ENCODE results near the gene EVPLL.

DNA sequence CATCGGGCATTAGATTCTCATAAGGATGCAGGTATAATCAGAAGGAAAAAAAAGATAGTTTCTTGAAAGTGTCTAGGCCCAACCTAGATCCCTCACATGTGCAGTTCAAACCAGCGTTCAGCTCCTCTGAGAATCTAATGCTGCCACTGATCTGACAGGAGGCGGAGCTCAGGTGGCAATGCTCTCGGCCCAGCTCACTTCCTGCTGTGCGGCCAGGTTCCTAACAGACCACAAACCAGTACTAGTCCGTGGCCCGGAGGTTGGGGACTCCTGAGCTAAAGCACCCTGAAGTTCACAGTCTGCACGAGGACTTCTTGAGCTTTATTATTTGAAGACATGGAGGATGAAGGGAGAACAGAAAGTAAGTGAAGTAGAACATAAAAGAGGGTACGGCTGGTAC lies 45.7 kb upstream of the EVPLL start:
- TF ChIP-seq POLR2AphosphoS5 (IDR thresholded peaks at IDR 0.05) = no peak
- TF ChIP-seq, protein P1, sequence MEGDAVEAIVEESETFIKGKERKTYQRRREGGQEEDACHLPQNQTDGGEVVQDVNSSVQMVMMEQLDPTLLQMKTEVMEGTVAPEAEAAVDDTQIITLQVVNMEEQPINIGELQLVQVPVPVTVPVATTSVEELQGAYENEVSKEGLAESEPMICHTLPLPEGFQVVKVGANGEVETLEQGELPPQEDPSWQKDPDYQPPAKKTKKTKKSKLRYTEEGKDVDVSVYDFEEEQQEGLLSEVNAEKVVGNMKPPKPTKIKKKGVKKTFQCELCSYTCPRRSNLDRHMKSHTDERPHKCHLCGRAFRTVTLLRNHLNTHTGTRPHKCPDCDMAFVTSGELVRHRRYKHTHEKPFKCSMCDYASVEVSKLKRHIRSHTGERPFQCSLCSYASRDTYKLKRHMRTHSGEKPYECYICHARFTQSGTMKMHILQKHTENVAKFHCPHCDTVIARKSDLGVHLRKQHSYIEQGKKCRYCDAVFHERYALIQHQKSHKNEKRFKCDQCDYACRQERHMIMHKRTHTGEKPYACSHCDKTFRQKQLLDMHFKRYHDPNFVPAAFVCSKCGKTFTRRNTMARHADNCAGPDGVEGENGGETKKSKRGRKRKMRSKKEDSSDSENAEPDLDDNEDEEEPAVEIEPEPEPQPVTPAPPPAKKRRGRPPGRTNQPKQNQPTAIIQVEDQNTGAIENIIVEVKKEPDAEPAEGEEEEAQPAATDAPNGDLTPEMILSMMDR (IDR thresholded peaks at IDR 0.05) = no peak
